MG63 (cell line): ENCODE results near the gene DMXL1. TPM values are rescaled to one million over a fixed set of nuclear protein-coding genes. Genes with fewer than 3 reads are reported as not detected.
"Not testable (repeated sequence)": the region's sequence is repeated elsewhere in the genome, so short reads cannot be mapped to it uniquely, and the experiment has no call there.

Experiments used
- DNase-seq: peaks from one replicate; pipeline ENCODE4 v3.0.0-alpha.2; 2020
- H3K27me3 ChIP-seq: fragments of 250-450 bp; sonication (Bioruptor Pico); 2 replicates; pipeline ENCODE4 v1.5.1; 2020; ENCODE audit warnings: mild to moderate bottlenecking, moderate library complexity
- H3K36me3 ChIP-seq: fragments of 250-450 bp; sonication (Bioruptor Pico); 2 replicates; pipeline ENCODE4 v1.5.1; 2020; ENCODE audit warnings: mild to moderate bottlenecking, moderate library complexity
- H3K4me3 ChIP-seq: fragments of 250-450 bp; sonication (Bioruptor Pico); 2 replicates; pipeline ENCODE4 v1.5.1; 2020; ENCODE audit warnings: mild to moderate bottlenecking, moderate library complexity
- H3K9me3 ChIP-seq: fragments of 250-450 bp; sonication (Bioruptor Pico); 2 replicates; pipeline ENCODE4 v1.5.1; 2020; ENCODE audit warnings: mild to moderate bottlenecking, moderate library complexity
- total RNA-seq: library from RNA; depleted of rRNA; stranded (reverse); fragments of >200 nt; shearing (Covaris generic); gene quantifications from 2 replicates; pipeline ENCODE4 v1.2.3, GENCODE V29; 2014; ENCODE audit warnings: low replicate concordance

DMXL1 gene
- total RNA-seq, 1 experiment from 2014 or later = 18.5 TPM

GRCh38 chr5:119083679-119084078 lies 12.8 kb downstream of the DMXL1 start:
- DNase-seq = no peak
- peaks cover 3% of the 10 kb centered on the region; the same call in 1 of the 2 replicates for H3K9me3 ChIP-seq
- H3K4me3 ChIP-seq = no peak overlapping the region
- H3K36me3 ChIP-seq = no peaks in the 10 kb centered on the region
- H3K27me3 ChIP-seq = no peaks in the 10 kb centered on the region

GRCh38 chr5:119088438-119088837 lies 17.6 kb downstream of the DMXL1 start:
- no peak for DNase-seq
- no peaks in the 10 kb centered on the region for H3K27me3 ChIP-seq
- H3K9me3 ChIP-seq = peaks cover 9% of the 10 kb centered on the region
- H3K36me3 ChIP-seq = no peaks in the 10 kb centered on the region; the same call in 1 of the 2 replicates
- H3K4me3 ChIP-seq = no peak overlapping the region

- Histone ChIP-seq H3K27me3 (no peaks in the 10 kb centered on the region), H3K9me3 (peaks cover 5% of the 10 kb centered on the region), H3K4me3 (no peak overlapping the region), H3K36me3 (no peaks in the 10 kb centered on the region; the same call in 1 of the 2 replicates)
- DNase-seq = no peak
These were observed 24.7 kb downstream of the DMXL1 start for GRCh38 chr5:119095611-119096010.

- Histone ChIP-seq H3K36me3 (peaks cover 10% of the 10 kb centered on the region; the same call in 1 of the 2 replicates), H3K4me3 (no peak overlapping the region), H3K27me3 (no peaks in the 10 kb centered on the region), H3K9me3 (no peaks in the 10 kb centered on the region)
- no peak for DNase-seq
These were observed 35.1 kb downstream of the DMXL1 start for GRCh38 chr5:119105971-119106370.

- no peak for DNase-seq
- Histone ChIP-seq H3K4me3 (no peak overlapping the region), H3K27me3 (no peaks in the 10 kb centered on the region), H3K36me3 (peaks cover 20% of the 10 kb centered on the region), H3K9me3 (no peaks in the 10 kb centered on the region)
These were observed 41.3 kb downstream of the DMXL1 start for GRCh38 chr5:119112151-119112550.

GRCh38 chr5:119117237-119117636 lies 46.4 kb downstream of the DMXL1 start:
- no peak overlapping the region for H3K4me3 ChIP-seq
- DNase-seq = no peak

GRCh38 chr5:119118000-119118399 lies 47.1 kb downstream of the DMXL1 start:
- Histone ChIP-seq H3K36me3 (peaks cover 25% of the 10 kb centered on the region), H3K4me3 (no peak overlapping the region), H3K9me3 (no peaks in the 10 kb centered on the region), H3K27me3 (no peaks in the 10 kb centered on the region)
- no peak for DNase-seq

More at GRCh38 chr5:119117237-119117636, 46.4 kb downstream of the DMXL1 start:
- peaks cover 25% of the 10 kb centered on the region for H3K36me3 ChIP-seq
- H3K9me3 ChIP-seq = no peaks in the 10 kb centered on the region
- H3K27me3 ChIP-seq = no peaks in the 10 kb centered on the region

GRCh38 chr5:119120893-119121292 lies 50.0 kb downstream of the DMXL1 start:
- no peaks in the 10 kb centered on the region for H3K27me3 ChIP-seq
- DNase-seq = no peak
- H3K4me3 ChIP-seq = no peak overlapping the region
- no peaks in the 10 kb centered on the region for H3K9me3 ChIP-seq
- peaks cover 22% of the 10 kb centered on the region for H3K36me3 ChIP-seq

GRCh38 chr5:119122474-119122873 lies 51.6 kb downstream of the DMXL1 start:
- H3K9me3 ChIP-seq, H3K27me3 ChIP-seq, DNase-seq, H3K4me3 ChIP-seq: not testable (repeated sequence)
- peaks cover 15% of the 10 kb centered on the region for H3K36me3 ChIP-seq

GRCh38 chr5:119123280-119123679 lies 52.4 kb downstream of the DMXL1 start:
- Histone ChIP-seq H3K36me3 (peaks cover 15% of the 10 kb centered on the region), H3K4me3 (no peak overlapping the region), H3K9me3 (no peaks in the 10 kb centered on the region), H3K27me3 (no peaks in the 10 kb centered on the region)
- no peak for DNase-seq

GRCh38 chr5:119129770-119130169 lies 58.9 kb downstream of the DMXL1 start:
- Histone ChIP-seq H3K9me3 (no peaks in the 10 kb centered on the region; the same call in 1 of the 2 replicates), H3K27me3 (no peaks in the 10 kb centered on the region), H3K4me3 (no peak overlapping the region), H3K36me3 (peaks cover 22% of the 10 kb centered on the region)
- DNase-seq = no peak

- DNase-seq = no peak
- peaks cover 39% of the 10 kb centered on the region for H3K36me3 ChIP-seq
- no peaks in the 10 kb centered on the region for H3K27me3 ChIP-seq
- peaks cover 11% of the 10 kb centered on the region for H3K9me3 ChIP-seq
- no peak overlapping the region for H3K4me3 ChIP-seq
These were observed 60.8 kb downstream of the DMXL1 start for GRCh38 chr5:119131530-119132304.

- H3K4me3 ChIP-seq, H3K27me3 ChIP-seq, DNase-seq: not testable (repeated sequence)
- peaks cover 38% of the 10 kb centered on the region for H3K36me3 ChIP-seq
- H3K9me3 ChIP-seq = peaks cover 14% of the 10 kb centered on the region
These were observed 64.9 kb downstream of the DMXL1 start for GRCh38 chr5:119135743-119136142.

GRCh38 chr5:119136666-119137318 lies 65.9 kb downstream of the DMXL1 start:
- no peak for DNase-seq
- Histone ChIP-seq H3K4me3 (no peak overlapping the region), H3K27me3 (no peaks in the 10 kb centered on the region), H3K36me3 (peaks cover 36% of the 10 kb centered on the region), H3K9me3 (peaks cover 14% of the 10 kb centered on the region)

GRCh38 chr5:119153629-119154028 lies 82.7 kb downstream of the DMXL1 start:
- Histone ChIP-seq H3K36me3 (peaks cover 12% of the 10 kb centered on the region), H3K4me3 (no peak overlapping the region), H3K9me3 (no peaks in the 10 kb centered on the region), H3K27me3 (no peaks in the 10 kb centered on the region)
- DNase-seq = no peak

GRCh38 chr5:119158144-119158543 lies 87.3 kb downstream of the DMXL1 start:
- Histone ChIP-seq H3K4me3 (no peak overlapping the region), H3K27me3 (no peaks in the 10 kb centered on the region), H3K9me3 (no peaks in the 10 kb centered on the region), H3K36me3 (peaks cover 8% of the 10 kb centered on the region)
- DNase-seq = no peak

GRCh38 chr5:119161430-119161829 lies 90.5 kb downstream of the DMXL1 start:
- H3K27me3 ChIP-seq = no peaks in the 10 kb centered on the region
- no peaks in the 10 kb centered on the region for H3K9me3 ChIP-seq
- no peak overlapping the region for H3K4me3 ChIP-seq
- DNase-seq = no peak
- H3K36me3 ChIP-seq = peaks cover 13% of the 10 kb centered on the region

GRCh38 chr5:119166026-119166425 lies 95.1 kb downstream of the DMXL1 start:
- H3K9me3 ChIP-seq = no peaks in the 10 kb centered on the region
- DNase-seq = no peak
- H3K27me3 ChIP-seq = no peaks in the 10 kb centered on the region
- no peak overlapping the region for H3K4me3 ChIP-seq
- H3K36me3 ChIP-seq = peaks cover 16% of the 10 kb centered on the region
